Kidney (tissue), 14 donors: Measurements from ENCODE around the gene COL4A2. TPM values are rescaled to one million over a fixed set of nuclear protein-coding genes. Genes with fewer than 3 reads are reported as not detected.

ENCODE experiments used
- DNase-seq, 5 donors: peaks; one replicate each; pipeline ENCODE4 v3.0.0-alpha.2; 2013 to 2020
- FAIRE-seq: peaks from 2 replicates; lab custom pipeline; 2012; peaks lifted over from hg19 to GRCh38; lab: Jason Lieb, UNC
- H3K27ac ChIP-seq, 2 donors: one replicate each; pipeline ENCODE4 v1.7.0; 2013; ENCODE audit warnings: low read depth in 2 of 2, low read length in 2 of 2, inconsistent platforms in 1 of 2
- H3K27me3 ChIP-seq: one replicate; pipeline ENCODE4 v1.7.1; 2013; ENCODE audit warnings: low read length, inconsistent platforms; ENCODE audit not compliant: control insufficient read depth, insufficient read depth
- H3K36me3 ChIP-seq, 3 donors: one replicate each; pipeline versions ENCODE4 v1.7.0 to v1.7.1; 2013; ENCODE audit warnings: low read length in 3 of 3, control low read depth in 1 of 3, inconsistent platforms in 1 of 3; ENCODE audit not compliant: insufficient read depth in 3 of 3, control insufficient read depth in 2 of 3
- H3K4me1 ChIP-seq, 3 donors: one replicate each; pipeline versions ENCODE4 v1.7.0 to v1.7.1; 2013; ENCODE audit warnings: low read length in 3 of 3, inconsistent platforms in 1 of 3, low read depth in 1 of 3; ENCODE audit not compliant: control insufficient read depth in 2 of 3, insufficient read depth in 2 of 3
- H3K4me3 ChIP-seq, 3 donors: one replicate each; pipeline versions ENCODE4 v1.7.0 to v1.8.1; 2013; ENCODE audit warnings: low read length in 3 of 3, control low read depth in 1 of 3, inconsistent platforms in 1 of 3
- H3K9ac ChIP-seq, 3 donors: one replicate each; pipeline versions ENCODE4 v1.7.0 to v1.7.1; 2013; ENCODE audit warnings: low read length in 3 of 3, control low read depth in 1 of 3, inconsistent platforms in 1 of 3
- H3K9me3 ChIP-seq, 3 donors: one replicate each; pipeline versions ENCODE4 v1.7.0 to v1.7.1; 2013; ENCODE audit warnings: low read length in 3 of 3, control low read depth in 1 of 3, inconsistent platforms in 1 of 3; ENCODE audit not compliant: control insufficient read depth in 2 of 3, insufficient read depth in 1 of 3
- CTCF ChIP-seq: IDR thresholded peaks from 3 replicates; pipeline ENCODE4 v1.5.1; 2012; ENCODE audit warnings: mild to moderate bottlenecking, moderate library complexity, borderline replicate concordance; ENCODE audit not compliant: insufficient read depth; ENCODE audit errors: extremely low read depth
- intact Hi-C: fragments of 100-400 bp; cut with DNase I; formaldehyde crosslinking; loops from one replicate; pipeline ENCODE4 v1.11.1; 2022
- polyA plus RNA-seq: library from polyadenylated mRNA; stranded (reverse); fragments of 350-450 nt; fragmentation: Illumina TruSeq; extraction: RNeasy Lipid Tissue Mini Kit (QIAGEN cat#74804); gene quantifications from one replicate; pipeline ENCODE4 v1.2.3, GENCODE V29; 2014; ENCODE audit warnings: low read depth, low replicate concordance; ENCODE audit not compliant: insufficient read depth
- total RNA-seq: library from RNA; stranded (reverse); fragmentation: NEBNext Ultra II Directional; extraction: Animal tissue kit (Norgen Biotek cat#: 25700); gene quantifications from one replicate; pipeline ENCODE4 v1.2.1, GENCODE V29; 2021
- donor health status: control.
- donor health status: control.
- donor health status: control.
- donor health status: control.
- donor health status: control.
- donor health status: DM: yes; HTN: yes; CAD: no.
- donor health status: Normal renal cell carcinoma (clear cell type).

Gene COL4A2
- total and polyA plus RNA-seq, 2 donors from 2014 or later: 126 to 265 TPM

GRCh38 chr13:110453797-110454196, 146.7 kb downstream of the COL4A2 start:
- intact Hi-C loops: no loop called here
- TF ChIP-seq CTCF: no peak
- Histone ChIP-seq H3K36me3 (peaks cover 2 to 24% (median 3%) of the 10 kb centered on the region in 3 donors), H3K4me1 (no peaks in the 10 kb centered on the region), H3K27ac (no peak overlapping the region), H3K27me3 (no peaks in the 10 kb centered on the region), H3K4me3 (no peak overlapping the region), H3K9ac (no peak overlapping the region), H3K9me3 (no peaks in the 10 kb centered on the region)
- DNase-seq: no peak
- FAIRE-seq: no peak

- DNase-seq (peak in 1 of 5 donors; percentile 65), FAIRE-seq (no peak)
- Histone ChIP-seq H3K9ac (no peak overlapping the region), H3K27me3 (no peaks in the 10 kb centered on the region), H3K4me1 (no peaks in the 10 kb centered on the region), H3K36me3 (peaks cover 2 to 27% (median 7%) of the 10 kb centered on the region in 3 donors), H3K4me3 (no peak overlapping the region), H3K9me3 (no peaks in the 10 kb centered on the region), H3K27ac (no peak overlapping the region)
- intact Hi-C loops: no loop called here
- TF ChIP-seq CTCF: no peak
Observed at GRCh38 chr13:110454227-110454859, 147.3 kb downstream of the COL4A2 start.

- Histone ChIP-seq H3K4me1 (no peaks in the 10 kb centered on the region), H3K9ac (no peak overlapping the region), H3K9me3 (no peaks in the 10 kb centered on the region), H3K27ac (no peak overlapping the region), H3K27me3 (no peaks in the 10 kb centered on the region), H3K36me3 (peaks cover 2 to 22% (median 7%) of the 10 kb centered on the region in 3 donors), H3K4me3 (no peak overlapping the region)
- DNase-seq (peak in 1 of 5 donors; percentile 69), FAIRE-seq (no peak)
- intact Hi-C loops: no loop called here
- no peak for TF ChIP-seq CTCF
Observed at GRCh38 chr13:110454956-110455355, 147.9 kb downstream of the COL4A2 start.
